ENCODE data around the gene PUS1.
"Not testable (repeated sequence)": the region's sequence is repeated elsewhere in the genome, so short reads cannot be mapped to it uniquely, and the experiment has no call there.

PUS1 gene

GRCh38 chr12:131885543-131886057 is 43.5 kb upstream of the PUS1 start:
- Histone ChIP-seq H3K27me3 (ENCODE audit: insufficient read depth, low read depth) (no peaks in the 10 kb centered on the region), H3K4me1 (ENCODE audit: low read depth, poor library complexity, severe bottlenecking) (peaks cover 4% of the 10 kb centered on the region), H3K4me3 (IDR thresholded peaks at IDR 0.05; ENCODE audit: insufficient read depth, low read depth, low read length) (no peak overlapping the region), H3K79me2 (ENCODE audit: insufficient read depth, low read depth) (no peaks in the 10 kb centered on the region), H3K9ac (no peak overlapping the region), H4K20me1 (ENCODE audit: insufficient read depth) (no peaks in the 10 kb centered on the region), H3K36me3 (ENCODE audit: insufficient read depth) (no peaks in the 10 kb centered on the region), H3K27ac (no peak overlapping the region), H3K4me2 (no peak overlapping the region), H2AFZ (ENCODE audit: low read depth) (no peak overlapping the region)
- TF ChIP-seq, protein P1, sequence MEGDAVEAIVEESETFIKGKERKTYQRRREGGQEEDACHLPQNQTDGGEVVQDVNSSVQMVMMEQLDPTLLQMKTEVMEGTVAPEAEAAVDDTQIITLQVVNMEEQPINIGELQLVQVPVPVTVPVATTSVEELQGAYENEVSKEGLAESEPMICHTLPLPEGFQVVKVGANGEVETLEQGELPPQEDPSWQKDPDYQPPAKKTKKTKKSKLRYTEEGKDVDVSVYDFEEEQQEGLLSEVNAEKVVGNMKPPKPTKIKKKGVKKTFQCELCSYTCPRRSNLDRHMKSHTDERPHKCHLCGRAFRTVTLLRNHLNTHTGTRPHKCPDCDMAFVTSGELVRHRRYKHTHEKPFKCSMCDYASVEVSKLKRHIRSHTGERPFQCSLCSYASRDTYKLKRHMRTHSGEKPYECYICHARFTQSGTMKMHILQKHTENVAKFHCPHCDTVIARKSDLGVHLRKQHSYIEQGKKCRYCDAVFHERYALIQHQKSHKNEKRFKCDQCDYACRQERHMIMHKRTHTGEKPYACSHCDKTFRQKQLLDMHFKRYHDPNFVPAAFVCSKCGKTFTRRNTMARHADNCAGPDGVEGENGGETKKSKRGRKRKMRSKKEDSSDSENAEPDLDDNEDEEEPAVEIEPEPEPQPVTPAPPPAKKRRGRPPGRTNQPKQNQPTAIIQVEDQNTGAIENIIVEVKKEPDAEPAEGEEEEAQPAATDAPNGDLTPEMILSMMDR (conservative IDR thresholded peaks at IDR 0.05; ENCODE audit: low read depth, low read length), result no peak

DNA sequence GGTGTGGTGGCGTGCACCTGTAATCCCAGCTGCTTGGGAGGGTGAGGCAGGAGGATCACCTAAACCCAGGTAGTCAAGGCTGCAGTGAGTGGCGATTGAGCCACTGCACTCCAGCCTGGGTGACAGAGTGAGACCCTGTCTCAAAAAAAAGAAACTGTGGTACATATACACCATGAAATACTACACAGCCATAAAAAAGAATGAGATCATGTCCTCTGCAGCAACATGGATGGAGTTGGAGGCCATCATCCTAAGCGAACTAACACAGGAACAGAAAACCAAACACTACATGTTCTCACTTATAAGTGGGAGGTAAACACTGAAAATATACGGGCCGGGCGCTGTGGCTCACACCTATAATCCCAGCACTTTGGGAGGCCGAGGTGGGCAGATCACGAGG is 37.4 kb upstream of the PUS1 start:
- not testable (repeated sequence) for H3K36me3 ChIP-seq (ENCODE audit: insufficient read depth); H4K20me1 ChIP-seq (ENCODE audit: insufficient read depth); H3K27ac ChIP-seq; H3K4me1 ChIP-seq (ENCODE audit: low read depth, poor library complexity, severe bottlenecking); H2AFZ ChIP-seq (ENCODE audit: low read depth); H3K4me3 ChIP-seq (IDR thresholded peaks at IDR 0.05; ENCODE audit: insufficient read depth, low read depth, low read length); H3K4me2 ChIP-seq; H3K9ac ChIP-seq; H3K79me2 ChIP-seq (ENCODE audit: insufficient read depth, low read depth); H3K27me3 ChIP-seq (ENCODE audit: insufficient read depth, low read depth)

GRCh38 chr12:131892711-131893604 is 36.1 kb upstream of the PUS1 start:
- H3K27me3 ChIP-seq (ENCODE audit: insufficient read depth, low read depth), result no peaks in the 10 kb centered on the region
- H3K36me3 ChIP-seq (ENCODE audit: insufficient read depth), result no peaks in the 10 kb centered on the region
- H3K4me3 ChIP-seq (IDR thresholded peaks at IDR 0.05; ENCODE audit: insufficient read depth, low read depth, low read length), result no peak overlapping the region
- no peaks in the 10 kb centered on the region for H3K79me2 ChIP-seq (ENCODE audit: insufficient read depth, low read depth)
- no peaks in the 10 kb centered on the region for H4K20me1 ChIP-seq (ENCODE audit: insufficient read depth)
- TF ChIP-seq, protein P1 (conservative IDR thresholded peaks at IDR 0.05; ENCODE audit: low read depth, low read length), result no peak
- H2AFZ ChIP-seq (ENCODE audit: low read depth), result no peak overlapping the region
- no peak overlapping the region for H3K9ac ChIP-seq
- H3K27ac ChIP-seq, result no peak overlapping the region
- H3K4me2 ChIP-seq, result no peak overlapping the region
- H3K4me1 ChIP-seq (ENCODE audit: low read depth, poor library complexity, severe bottlenecking), result peaks cover 7% of the 10 kb centered on the region

DNA sequence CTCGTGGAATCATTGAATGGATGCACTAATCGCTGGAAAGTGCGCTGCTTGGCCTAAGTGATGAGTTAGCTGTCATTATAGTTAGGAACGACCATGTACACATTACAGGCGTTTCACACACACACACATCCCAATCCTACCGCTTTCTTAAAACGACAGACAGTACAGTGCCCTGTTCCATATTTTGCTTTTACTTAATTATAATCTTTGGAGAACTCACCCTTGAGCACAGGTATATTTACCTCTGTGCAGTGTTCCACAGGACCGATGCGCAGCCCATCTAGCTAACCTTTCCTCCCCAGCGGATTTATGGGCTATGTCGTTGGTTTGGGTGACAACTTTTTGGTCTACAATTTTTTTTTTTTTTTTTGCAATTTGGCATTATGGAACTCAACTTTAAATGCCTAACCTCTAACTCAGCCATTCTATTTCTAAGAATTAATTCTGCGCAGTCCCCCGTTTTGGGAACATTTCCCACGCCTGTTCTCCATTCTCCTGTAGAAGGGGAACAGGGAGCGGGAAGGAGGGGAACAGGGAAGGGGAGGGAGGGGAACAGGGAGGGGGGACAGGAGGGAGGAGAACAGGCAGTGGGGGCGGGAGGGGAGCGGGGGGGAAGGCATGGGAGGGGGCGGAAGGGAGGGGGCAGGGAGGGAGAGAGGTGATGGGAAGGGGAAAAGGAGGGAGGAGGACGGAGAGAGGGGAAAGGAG is 35.3 kb upstream of the PUS1 start:
- no peaks in the 10 kb centered on the region for H3K36me3 ChIP-seq (ENCODE audit: insufficient read depth)
- no peaks in the 10 kb centered on the region for H3K27me3 ChIP-seq (ENCODE audit: insufficient read depth, low read depth)
- H3K79me2 ChIP-seq (ENCODE audit: insufficient read depth, low read depth), result no peaks in the 10 kb centered on the region
- H2AFZ ChIP-seq (ENCODE audit: low read depth), result no peak overlapping the region
- H3K27ac ChIP-seq, result no peak overlapping the region
- H3K4me1 ChIP-seq (ENCODE audit: low read depth, poor library complexity, severe bottlenecking), result peaks cover 7% of the 10 kb centered on the region
- H3K4me2 ChIP-seq, result no peak overlapping the region
- TF ChIP-seq, protein P1 (conservative IDR thresholded peaks at IDR 0.05; ENCODE audit: low read depth, low read length), result no peak
- H4K20me1 ChIP-seq (ENCODE audit: insufficient read depth), result no peaks in the 10 kb centered on the region
- no peak overlapping the region for H3K9ac ChIP-seq
- no peak overlapping the region for H3K4me3 ChIP-seq (IDR thresholded peaks at IDR 0.05; ENCODE audit: insufficient read depth, low read depth, low read length)

All from KMS-11 (cell line).